Transverse colon (tissue), 4 donors: ENCODE results near the gene GFPT2. TPM values are rescaled to one million over a fixed set of nuclear protein-coding genes. Genes with fewer than 3 reads are reported as not detected.
A peak's percentile ranks its signal among the peaks of the same experiment; 100 is the strongest.

Experiments used
- DNase-seq: peaks from one replicate; pipeline ENCODE4 v3.0.0-alpha.2; 2019
- H3K27ac ChIP-seq, 4 donors: fragments of 200-600 bp; sonication (generic); 2 replicates each; pipeline ENCODE4 v1.5.1; 2016 to 2018; ENCODE audit warnings: inconsistent platforms in 4 of 4
- H3K27me3 ChIP-seq: fragments of 200-600 bp; sonication (generic); 2 replicates; pipeline ENCODE4 v1.5.1; 2017; ENCODE audit warnings: inconsistent platforms
- H3K36me3 ChIP-seq, 4 donors: fragments of 200-600 bp; sonication (generic); 2 replicates each; pipeline ENCODE4 v1.5.1; 2017 to 2019; ENCODE audit warnings: inconsistent platforms in 4 of 4
- H3K4me1 ChIP-seq, 4 donors: fragments of 200-600 bp; sonication (generic); 2 replicates each; pipeline ENCODE4 v1.5.1; 2017 to 2020; ENCODE audit warnings: inconsistent platforms in 4 of 4
- H3K4me3 ChIP-seq, 4 donors: fragments of 200-600 bp; sonication (generic); 1 replicate in 1 of 4; 2 replicates in 3 of 4; pipeline versions ENCODE4 v1.5.1 to v1.6.1; 2017 to 2019; ENCODE audit warnings: inconsistent platforms in 4 of 4
- H3K9me3 ChIP-seq, 2 donors: fragments of 200-600 bp; sonication (generic); 2 replicates each; pipeline ENCODE4 v1.5.1; 2017 to 2019; ENCODE audit warnings: inconsistent platforms in 2 of 2
- EP300 ChIP-seq: sonication (generic); formaldehyde crosslinking; IDR thresholded peaks from one replicate; pipeline ENCODE4 v1.6.1; 2017; ENCODE audit warnings: antibody characterized with exemption, low read depth
- POLR2A ChIP-seq: fragments of 450-650 bp; IDR thresholded peaks from one replicate; pipeline ENCODE4 v1.6.1; 2016; ENCODE audit warnings: antibody characterized with exemption, mild to moderate bottlenecking, moderate library complexity
- POLR2AphosphoS5 ChIP-seq, 3 donors: sonication (generic); formaldehyde crosslinking; IDR thresholded peaks; one replicate each; pipeline ENCODE4 v1.6.1; 2016; ENCODE audit warnings: antibody characterized with exemption in 3 of 3
- WGBS, 2 donors: methylation state at CpG; one replicate each; pipeline ENCODE4 v1.1.5; 2018; ENCODE audit warnings: low coverage in 1 of 2; 5-methylcytosine and 5-hydroxymethylcytosine counted together
- in situ Hi-C, 4 donors: fragments of 200-750 bp; cut with MboI; loops; one replicate each; pipeline versions ENCODE4 v1.15.0 to v1.15.1; 2017; ENCODE audit warnings: low sequenced_read_pairs in 3 of 4, low pct_ligation_motif_present in 1 of 4, low pct_unique_long_range_greater_than_20kb in 1 of 4
- intact Hi-C: fragments of 100-400 bp; cut with DNase I; formaldehyde crosslinking; loops from one replicate; pipeline ENCODE4 v1.15.1; 2023; ENCODE audit warnings: low total_unique reads
- total RNA-seq, 4 donors: library from RNA; depleted of rRNA; stranded (reverse); fragments of >200 nt; gene quantifications; one replicate each; pipeline ENCODE4 v1.1.0, GENCODE V29; 2016
- TF ChIP-seq, protein P1 (sequence below), 5 experiments: fragments of 200-600 bp in 3 of 5; fragments of 450-650 bp in 2 of 5; sonication (generic) in 3 of 5; IDR thresholded peaks; 1 replicate in 2 of 5; 2 replicates in 3 of 5; pipeline ENCODE4 v1.5.1; 2016 to 2017; ENCODE audit warnings: antibody characterized with exemption in 5 of 5, inconsistent platforms in 3 of 5, mild to moderate bottlenecking in 2 of 5, moderate library complexity in 1 of 5

GFPT2 gene
- total RNA-seq, 4 donors from 2014 or later: 5.9 to 47.4 (median 11.2) TPM

DNA sequence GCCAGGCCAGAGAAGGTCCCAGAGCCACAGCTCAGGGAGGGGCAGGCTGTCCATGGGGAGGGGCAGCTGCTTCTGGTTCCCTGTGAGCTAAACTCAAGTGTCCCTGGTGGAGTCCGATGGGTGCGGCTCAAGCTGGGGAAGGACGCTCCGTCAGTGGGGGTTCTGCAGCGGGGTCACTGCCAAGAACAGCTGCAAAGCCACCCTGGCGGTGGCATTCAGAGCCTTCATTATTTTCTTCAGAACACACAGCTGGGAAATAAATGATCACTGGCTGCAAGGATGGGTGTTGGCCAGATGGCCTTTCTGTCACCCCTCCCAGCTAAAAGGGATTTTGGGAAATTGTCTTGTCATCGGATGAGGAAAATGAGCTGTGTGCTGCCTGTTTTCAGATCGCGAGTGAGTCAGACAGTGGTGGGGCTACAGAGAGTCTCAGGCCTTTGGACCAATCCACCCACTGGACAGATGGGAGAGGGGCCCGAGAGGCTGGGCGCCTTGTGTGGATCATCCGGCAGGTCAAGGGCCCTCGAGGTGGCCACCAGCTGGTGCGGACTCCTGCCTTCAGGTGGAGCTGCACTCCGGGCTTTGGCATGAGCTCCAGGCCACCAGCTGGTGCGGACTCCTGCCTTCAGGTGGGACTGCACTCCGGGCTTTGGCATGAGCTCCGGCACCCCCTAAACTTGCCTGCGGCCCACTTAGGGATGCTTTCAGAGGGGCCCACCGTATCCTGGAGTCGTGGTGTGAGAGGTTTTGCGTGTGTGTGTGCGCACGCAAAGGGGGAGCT lies 17.9 kb upstream of the GFPT2 start:
- no peaks in the 10 kb centered on the region for H3K27me3 ChIP-seq
- peak overlapping the region in 1 of 4 donors; percentile 11 for H3K27ac ChIP-seq
- H3K4me1 ChIP-seq: no peaks in the 10 kb centered on the region
- H3K9me3 ChIP-seq: no peaks in the 10 kb centered on the region
- TF ChIP-seq POLR2A: no peak
- no peak for TF ChIP-seq EP300
- no peak for TF ChIP-seq POLR2AphosphoS5 (IDR thresholded peaks at IDR 0.05)
- TF ChIP-seq, protein P1, sequence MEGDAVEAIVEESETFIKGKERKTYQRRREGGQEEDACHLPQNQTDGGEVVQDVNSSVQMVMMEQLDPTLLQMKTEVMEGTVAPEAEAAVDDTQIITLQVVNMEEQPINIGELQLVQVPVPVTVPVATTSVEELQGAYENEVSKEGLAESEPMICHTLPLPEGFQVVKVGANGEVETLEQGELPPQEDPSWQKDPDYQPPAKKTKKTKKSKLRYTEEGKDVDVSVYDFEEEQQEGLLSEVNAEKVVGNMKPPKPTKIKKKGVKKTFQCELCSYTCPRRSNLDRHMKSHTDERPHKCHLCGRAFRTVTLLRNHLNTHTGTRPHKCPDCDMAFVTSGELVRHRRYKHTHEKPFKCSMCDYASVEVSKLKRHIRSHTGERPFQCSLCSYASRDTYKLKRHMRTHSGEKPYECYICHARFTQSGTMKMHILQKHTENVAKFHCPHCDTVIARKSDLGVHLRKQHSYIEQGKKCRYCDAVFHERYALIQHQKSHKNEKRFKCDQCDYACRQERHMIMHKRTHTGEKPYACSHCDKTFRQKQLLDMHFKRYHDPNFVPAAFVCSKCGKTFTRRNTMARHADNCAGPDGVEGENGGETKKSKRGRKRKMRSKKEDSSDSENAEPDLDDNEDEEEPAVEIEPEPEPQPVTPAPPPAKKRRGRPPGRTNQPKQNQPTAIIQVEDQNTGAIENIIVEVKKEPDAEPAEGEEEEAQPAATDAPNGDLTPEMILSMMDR (IDR thresholded peaks at IDR 0.05): no peak
- 85% methylated on average over 23 of the region's 24 CpGs; no CpG with 5 or more reads in 1 of the 2 donors for WGBS, 2 donors
- in situ Hi-C loops (no loop called here), intact Hi-C loops (no loop called here)
- H3K36me3 ChIP-seq: no peaks in the 10 kb centered on the region
- no peak for DNase-seq
- no peak overlapping the region for H3K4me3 ChIP-seq

DNA sequence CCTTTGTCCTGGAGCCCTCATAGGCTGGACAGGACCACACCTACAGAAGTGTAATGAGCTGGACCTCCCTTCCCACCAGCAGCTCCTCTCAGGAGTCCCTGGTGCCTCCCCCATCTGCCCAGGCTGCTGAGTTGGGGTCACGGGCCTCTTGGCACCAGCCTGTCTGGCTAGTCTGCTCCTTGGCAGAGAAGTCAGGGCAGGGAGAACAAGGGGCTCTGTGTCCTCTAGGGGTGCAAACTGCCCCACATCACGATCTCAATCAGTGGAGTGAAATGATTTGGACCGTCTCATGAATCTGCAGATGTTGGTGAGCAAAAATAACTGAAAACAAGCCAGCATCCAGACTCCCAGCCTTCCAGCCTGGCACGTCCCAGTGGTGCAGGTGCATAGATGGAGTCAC lies 14.9 kb upstream of the GFPT2 start:
- intact Hi-C loops (no loop called here), in situ Hi-C loops (no loop called here)
- H3K27ac ChIP-seq: no peak overlapping the region
- TF ChIP-seq, protein P1 (IDR thresholded peaks at IDR 0.05): no peak
- TF ChIP-seq POLR2AphosphoS5 (IDR thresholded peaks at IDR 0.05) (no peak), POLR2A (no peak)
- no peaks in the 10 kb centered on the region for H3K4me1 ChIP-seq
- H3K9me3 ChIP-seq: no peaks in the 10 kb centered on the region
- H3K27me3 ChIP-seq: no peaks in the 10 kb centered on the region
- DNase-seq: no peak
- no peak overlapping the region for H3K4me3 ChIP-seq
- no peaks in the 10 kb centered on the region for H3K36me3 ChIP-seq
- 77% methylated on average over 4 of the region's 4 CpGs; no CpG with 5 or more reads in 1 of the 2 donors for WGBS, 2 donors

DNA sequence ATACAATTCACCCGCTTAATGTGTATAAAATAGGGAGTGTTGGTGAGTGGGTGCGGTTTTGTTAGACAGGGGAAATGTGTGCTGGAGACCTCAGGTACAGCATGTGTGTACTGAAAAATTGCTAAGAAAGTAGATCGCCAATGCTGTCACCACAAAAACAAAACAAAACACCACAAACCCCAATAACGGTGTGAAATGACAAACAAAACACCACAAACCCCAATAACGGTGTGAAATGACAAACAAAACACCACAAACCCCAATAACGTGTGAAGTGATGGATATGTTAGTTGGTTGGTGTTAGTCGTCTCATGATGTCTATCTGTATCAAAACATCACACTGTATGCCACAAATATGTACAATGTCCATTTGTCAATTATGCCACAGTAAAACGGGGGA lies 14.2 kb upstream of the GFPT2 start:
- in situ Hi-C loops (no loop called here), intact Hi-C loops (no loop called here)
- H3K4me3 ChIP-seq: no peak overlapping the region
- no peak overlapping the region for H3K27ac ChIP-seq
- DNase-seq: no peak
- H3K9me3 ChIP-seq: no peaks in the 10 kb centered on the region
- H3K27me3 ChIP-seq: no peaks in the 10 kb centered on the region
- 69 to 79% methylated on average over 7 to 8 of the region's 8 CpGs for WGBS, 2 donors
- H3K4me1 ChIP-seq: no peaks in the 10 kb centered on the region
- no peak for TF ChIP-seq POLR2A
- TF ChIP-seq EP300: no peak
- TF ChIP-seq, protein P1 (IDR thresholded peaks at IDR 0.05): no peak
- TF ChIP-seq POLR2AphosphoS5 (IDR thresholded peaks at IDR 0.05): no peak
- no peaks in the 10 kb centered on the region for H3K36me3 ChIP-seq

DNA sequence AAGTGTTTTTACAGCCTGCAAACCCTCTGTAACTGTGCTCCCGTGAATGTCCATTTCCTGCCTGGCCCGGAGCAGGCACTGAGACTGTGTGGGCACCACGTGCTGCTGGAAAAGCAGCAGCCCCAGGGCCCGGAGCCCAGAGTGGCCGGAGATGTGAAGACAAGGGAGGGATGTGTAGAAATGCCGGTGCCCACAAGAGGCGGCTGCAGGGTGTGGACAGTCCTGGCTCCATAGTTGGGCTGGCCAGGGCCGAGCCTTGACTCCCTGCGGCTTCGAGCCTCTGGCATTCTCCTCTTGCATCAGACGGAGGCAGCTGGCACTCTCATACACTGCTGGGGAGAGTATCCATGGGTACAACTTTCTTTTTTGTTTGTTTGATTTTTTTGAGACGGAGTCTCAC lies 13.2 kb upstream of the GFPT2 start:
- no peaks in the 10 kb centered on the region for H3K36me3 ChIP-seq
- TF ChIP-seq, protein P1 (IDR thresholded peaks at IDR 0.05): no peak
- no peak for TF ChIP-seq POLR2A
- no peak for TF ChIP-seq EP300
- TF ChIP-seq POLR2AphosphoS5 (IDR thresholded peaks at IDR 0.05): no peak
- intact Hi-C loops (no loop called here), in situ Hi-C loops (no loop called here)
- no peaks in the 10 kb centered on the region for H3K27me3 ChIP-seq
- no peak overlapping the region for H3K27ac ChIP-seq
- no peak for DNase-seq
- H3K4me1 ChIP-seq: no peaks in the 10 kb centered on the region
- WGBS, 2 donors: 77 to 82% methylated on average over 4 to 12 of the region's 12 CpGs
- no peak overlapping the region for H3K4me3 ChIP-seq
- no peaks in the 10 kb centered on the region for H3K9me3 ChIP-seq
